A673 (cell line): ENCODE results near the gene CHST7. TPM values are rescaled to one million over a fixed set of nuclear protein-coding genes. Genes with fewer than 3 reads are reported as not detected.

Experiments used
- BruUV-seq: library from RNA; stranded (reverse); fragments of 400-500 nt; replicated peaks from 2 replicates; lab custom pipeline; 2021; lab: Mats Ljungman, UMichigan
- CTCF ChIA-PET: fragments of 300-600 bp; sonication (Branson Sonifier 250); formaldehyde crosslinking; loops from one replicate; lab custom pipeline; 2022; ENCODE audit warnings: antibody characterized with exemption; lab: Charles Lee
- POLR2A ChIA-PET: fragments of 300-600 bp; sonication (Branson Sonifier 250); formaldehyde crosslinking; loops from one replicate; lab custom pipeline; 2022; ENCODE audit warnings: antibody characterized with exemption; ENCODE audit not compliant: low non-redundant PET; lab: Charles Lee
- DNase-seq: peaks from one replicate; pipeline ENCODE4 v3.0.0-alpha.2; 2015; ENCODE audit warnings: low spot score
- H3K27ac ChIP-seq: fragments of 200-600 bp; sonication (generic); 2 replicates; pipeline ENCODE4 v1.5.1; 2016; ENCODE audit warnings: mixed run types, low read depth, mild to moderate bottlenecking, mixed read lengths, antibody characterized with exemption, low read length; ENCODE audit not compliant: poor library complexity, severe bottlenecking
- H3K27me3 ChIP-seq: fragments of 200-600 bp; sonication (generic); replicated peaks from 2 replicates; pipeline ENCODE4 v1.6.1; 2017; ENCODE audit warnings: mixed run types, low read depth, mild to moderate bottlenecking, mixed read lengths, antibody characterized with exemption, low read length; ENCODE audit not compliant: insufficient read depth, poor library complexity
- H3K36me3 ChIP-seq: fragments of 200-600 bp; sonication (generic); 2 replicates; pipeline ENCODE4 v1.6.1; 2016; ENCODE audit warnings: mixed run types, mild to moderate bottlenecking, mixed read lengths, antibody characterized with exemption, low read length; ENCODE audit not compliant: insufficient read depth, poor library complexity, severe bottlenecking
- H3K4me1 ChIP-seq: fragments of 200-600 bp; sonication (generic); 2 replicates; pipeline ENCODE4 v1.6.1; 2017; ENCODE audit warnings: mixed run types, mild to moderate bottlenecking, mixed read lengths, antibody characterized with exemption, low read length; ENCODE audit not compliant: insufficient read depth, poor library complexity, severe bottlenecking
- H3K4me3 ChIP-seq: fragments of 200-600 bp; sonication (generic); 2 replicates; pipeline ENCODE4 v1.5.1; 2016; ENCODE audit warnings: low read depth, mixed run types, mild to moderate bottlenecking, mixed read lengths, low read length; ENCODE audit not compliant: poor library complexity, severe bottlenecking
- H3K9me3 ChIP-seq: fragments of 200-600 bp; sonication (generic); 2 replicates; pipeline ENCODE4 v1.6.1; 2016; ENCODE audit warnings: mixed run types, low read depth, mild to moderate bottlenecking, mixed read lengths, antibody characterized with exemption, low read length; ENCODE audit not compliant: poor library complexity, severe bottlenecking
- CTCF ChIP-seq: fragments of 300-800, 200-600 bp; sonication (generic); conservative IDR thresholded peaks from 2 replicates; pipeline ENCODE4 v1.5.1; 2017; ENCODE audit warnings: low read depth, mild to moderate bottlenecking, antibody characterized with exemption, low read length, moderate library complexity, mixed read lengths
- EZH2 ChIP-seq: fragments of 200-600 bp; sonication (generic); IDR thresholded peaks from 2 replicates; pipeline ENCODE4 v1.6.1; 2017; ENCODE audit warnings: borderline replicate concordance, low read depth, mild to moderate bottlenecking, mixed read lengths, antibody characterized with exemption, low read length; ENCODE audit not compliant: poor library complexity, severe bottlenecking
- intact Hi-C: fragments of 100-400 bp; cut with micrococcal nuclease; formaldehyde crosslinking; loops from one replicate; pipeline ENCODE4 v1.10.0; 2022; ENCODE audit not compliant: unreplicated experiment
- total RNA-seq: library from RNA; stranded (reverse); gene quantifications from 2 replicates; pipeline ENCODE4 v1.2.3, GENCODE V29; 2021

CHST7 gene
- total RNA-seq, 1 experiment from 2014 or later = 5.7 TPM

DNA sequence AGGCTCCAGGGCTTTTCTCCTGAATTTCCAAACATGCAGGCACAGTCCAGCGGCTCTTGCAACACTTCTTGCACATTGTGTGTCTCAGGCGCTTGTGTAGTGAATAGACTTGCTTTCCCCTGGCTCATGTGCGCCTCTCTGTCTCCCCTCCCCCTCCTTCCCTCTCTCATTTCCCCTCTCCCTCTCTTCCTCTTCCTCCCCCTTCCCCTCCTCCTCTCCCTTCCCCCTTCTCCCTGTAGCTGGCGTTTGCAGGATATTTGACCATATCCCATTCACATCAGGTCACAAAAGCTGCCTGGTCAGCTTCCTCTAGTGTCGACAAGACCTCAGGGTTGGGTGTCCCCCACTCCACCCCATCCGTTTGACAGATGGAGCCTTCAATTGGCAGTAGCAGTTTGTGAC is 2.4 kb downstream of the CHST7 start:
- Histone ChIP-seq H3K27me3 (no peaks in the 10 kb centered on the region), H3K36me3 (no peaks in the 10 kb centered on the region), H3K27ac (no peak overlapping the region), H3K4me3 (peak overlapping the region; percentile 58), H3K4me1 (peaks cover 30% of the 10 kb centered on the region), H3K9me3 (no peaks in the 10 kb centered on the region)
- intact Hi-C loops = no loop called here
- TF ChIP-seq EZH2 (no peak), CTCF (no peak)
- ChIA-PET POLR2A (interaction anchor here (0.5 kb wide), 1 partner anchor 8 kb away, joined by 8 read pairs; no protein-coding TSS in a partner anchor), CTCF (no interaction called here)
- no TSS peak for BruUV-seq
- peak; percentile 41 for DNase-seq

DNA sequence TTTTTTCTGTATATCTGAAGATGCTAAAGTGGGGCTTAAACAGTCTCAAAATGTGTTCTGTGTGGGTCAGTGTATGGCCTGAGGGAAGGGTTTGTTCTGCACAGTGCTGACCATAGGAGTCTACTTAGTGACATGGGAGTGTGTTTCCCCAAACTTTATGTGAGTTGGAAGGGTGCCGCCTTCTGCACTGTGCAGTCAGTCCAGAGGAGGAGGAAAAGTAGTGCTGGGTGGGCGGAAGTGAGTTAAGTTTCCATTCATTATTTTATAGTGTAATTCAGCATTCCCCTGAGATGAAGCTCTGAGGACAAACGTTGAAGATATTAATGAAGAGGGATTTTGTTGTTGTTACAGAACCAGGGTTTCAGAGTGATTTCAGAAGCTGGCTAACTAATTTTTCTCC is 2.9 kb downstream of the CHST7 start:
- peak; percentile 61 for DNase-seq
- BruUV-seq = no TSS peak
- H3K4me1 ChIP-seq = peaks cover 30% of the 10 kb centered on the region
- TF ChIP-seq EZH2 = no peak
- no peak for TF ChIP-seq CTCF
- H3K27me3 ChIP-seq = no peaks in the 10 kb centered on the region
- intact Hi-C loops = no loop called here
- ChIA-PET CTCF (no interaction called here), POLR2A (no interaction called here)
- peak overlapping the region; percentile 47 for H3K27ac ChIP-seq
- no peaks in the 10 kb centered on the region for H3K36me3 ChIP-seq
- peak overlapping the region; percentile 58 for H3K4me3 ChIP-seq
- no peaks in the 10 kb centered on the region for H3K9me3 ChIP-seq

- H3K9me3 ChIP-seq = no peaks in the 10 kb centered on the region
- H3K36me3 ChIP-seq = no peaks in the 10 kb centered on the region
- DNase-seq = no peak
- no peak for TF ChIP-seq EZH2
- TF ChIP-seq CTCF = no peak
- no peak overlapping the region for H3K27ac ChIP-seq
- no peaks in the 10 kb centered on the region for H3K27me3 ChIP-seq
- peaks cover 34% of the 10 kb centered on the region for H3K4me1 ChIP-seq
- H3K4me3 ChIP-seq = peak overlapping the region; percentile 58
- TSS peak; percentile 22 for BruUV-seq
- intact Hi-C loops = no loop called here
- ChIA-PET POLR2A (no interaction called here), CTCF (no interaction called here)
Measured at GRCh38 chrX:46577221-46578005, 3.8 kb downstream of the CHST7 start.
